ENCODE data around the gene CHAC1.

Gene CHAC1

DNA sequence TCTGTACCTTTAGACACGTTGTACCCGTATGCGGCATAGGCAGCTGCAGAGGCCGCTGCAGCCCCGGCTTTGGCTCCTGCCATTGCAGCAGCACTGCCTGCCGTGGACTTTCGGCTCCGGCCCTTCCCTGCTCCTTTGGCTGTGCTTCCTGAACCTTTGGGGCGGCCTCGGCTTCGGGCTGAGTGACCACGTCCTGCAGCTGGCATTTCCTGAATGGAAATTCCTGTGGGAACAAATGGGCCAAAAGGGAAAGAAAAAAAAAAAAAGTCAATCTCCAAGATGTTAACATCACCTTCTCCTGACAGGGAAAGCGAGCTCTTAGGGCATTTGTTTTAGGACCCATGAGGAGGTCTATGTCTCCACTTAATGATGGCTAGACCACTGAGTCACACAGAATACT lies 29.6 kb downstream of the CHAC1 start:
- in situ Hi-C loops (cut with MboI; ENCODE audit: low sequenced_read_pairs): no loop called here

- in situ Hi-C loops (cut with MboI; ENCODE audit: low sequenced_read_pairs): no loop called here
Observed at GRCh38 chr15:40984406-40984805, 31.1 kb downstream of the CHAC1 start.

GRCh38 chr15:40984964-40985363 lies 31.7 kb downstream of the CHAC1 start:
- in situ Hi-C loops (cut with MboI; ENCODE audit: low sequenced_read_pairs): no loop called here

DNA sequence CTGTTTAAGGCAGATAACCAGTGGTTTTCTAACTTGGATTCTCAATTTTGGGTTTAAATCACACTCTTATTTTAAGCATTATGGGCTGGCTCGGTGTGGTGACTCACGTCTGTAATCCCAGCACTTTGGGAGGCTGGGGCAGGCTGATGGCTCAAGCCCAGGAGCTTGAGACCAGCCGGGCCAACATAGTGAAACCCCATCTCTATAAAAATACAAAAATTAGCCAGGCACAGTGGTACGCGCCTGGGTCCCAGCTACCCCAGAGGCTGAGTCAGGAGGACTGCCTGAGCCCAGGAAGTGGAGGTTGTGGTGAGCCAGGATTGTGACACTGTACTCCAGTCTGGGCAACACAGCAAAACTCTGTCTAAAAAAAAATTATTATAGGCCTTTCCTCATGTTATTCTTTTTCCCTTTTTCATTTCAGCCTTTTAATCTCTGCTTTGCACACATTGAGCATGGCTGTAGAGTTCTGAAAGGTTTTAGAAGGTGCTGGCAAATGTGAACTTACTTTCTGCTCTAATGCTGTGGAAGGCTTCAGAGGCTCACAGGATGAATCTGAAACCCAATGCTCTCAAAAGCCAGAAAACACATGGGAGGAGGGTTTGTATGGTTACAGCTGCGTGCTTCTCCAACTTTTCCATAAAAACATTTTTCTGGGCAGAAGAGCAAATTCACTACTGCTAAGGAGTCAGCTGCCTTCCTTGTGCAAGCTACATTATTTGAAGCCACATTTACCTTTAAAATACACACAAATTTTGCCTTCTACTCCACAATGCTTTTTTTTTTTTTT lies 32.5 kb downstream of the CHAC1 start:
- in situ Hi-C loops (cut with MboI; ENCODE audit: low sequenced_read_pairs): no loop called here

GRCh38 chr15:40986820-40987219 lies 33.5 kb downstream of the CHAC1 start:
- in situ Hi-C loops (cut with MboI; ENCODE audit: low sequenced_read_pairs): no loop called here

GRCh38 chr15:40988156-40988555 lies 34.9 kb downstream of the CHAC1 start:
- in situ Hi-C loops (cut with MboI; ENCODE audit: low sequenced_read_pairs): no loop called here

- in situ Hi-C loops (cut with MboI; ENCODE audit: low sequenced_read_pairs): no loop called here
Observed at GRCh38 chr15:40990080-40990479, 36.8 kb downstream of the CHAC1 start.

DNA sequence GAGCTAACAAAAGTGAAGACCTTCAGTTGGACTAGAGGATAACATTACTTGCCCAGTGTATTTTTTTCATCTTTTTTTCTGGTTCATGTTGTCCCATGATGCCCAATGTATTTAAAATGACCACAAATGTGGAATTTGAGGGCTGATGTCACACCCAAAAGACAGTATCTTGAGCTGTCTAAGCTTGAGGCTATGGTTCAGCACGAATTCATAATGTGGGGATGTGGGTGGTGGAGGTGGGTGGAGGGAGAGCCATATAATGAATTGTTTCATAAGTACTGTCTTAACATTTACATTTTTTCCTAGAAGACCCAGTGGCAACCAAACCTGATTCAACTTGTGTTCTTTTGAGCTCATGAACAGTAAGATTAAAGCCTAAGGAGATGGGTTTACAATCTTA lies 37.5 kb downstream of the CHAC1 start:
- in situ Hi-C loops (cut with MboI; ENCODE audit: low sequenced_read_pairs): no loop called here

DNA sequence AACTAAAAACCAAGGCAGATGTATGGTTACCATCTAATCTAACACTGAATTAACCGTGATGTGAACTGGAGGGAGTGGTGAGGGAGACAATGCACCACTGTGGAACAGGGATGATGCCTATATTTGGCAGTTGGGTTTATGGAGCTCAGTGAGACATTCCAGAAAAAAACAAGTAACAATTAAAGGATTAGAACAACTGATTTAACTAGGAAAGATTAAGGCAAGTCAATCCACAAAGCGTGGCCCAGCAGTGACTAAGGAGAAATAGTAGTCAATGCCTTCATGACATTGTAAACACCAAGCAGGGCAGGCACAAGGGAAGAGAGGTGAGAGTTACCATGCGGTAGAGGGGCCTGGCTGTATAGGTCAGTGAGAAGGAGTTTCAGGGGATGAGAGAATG lies 38.1 kb downstream of the CHAC1 start:
- in situ Hi-C loops (cut with MboI; ENCODE audit: low sequenced_read_pairs): no loop called here

DNA sequence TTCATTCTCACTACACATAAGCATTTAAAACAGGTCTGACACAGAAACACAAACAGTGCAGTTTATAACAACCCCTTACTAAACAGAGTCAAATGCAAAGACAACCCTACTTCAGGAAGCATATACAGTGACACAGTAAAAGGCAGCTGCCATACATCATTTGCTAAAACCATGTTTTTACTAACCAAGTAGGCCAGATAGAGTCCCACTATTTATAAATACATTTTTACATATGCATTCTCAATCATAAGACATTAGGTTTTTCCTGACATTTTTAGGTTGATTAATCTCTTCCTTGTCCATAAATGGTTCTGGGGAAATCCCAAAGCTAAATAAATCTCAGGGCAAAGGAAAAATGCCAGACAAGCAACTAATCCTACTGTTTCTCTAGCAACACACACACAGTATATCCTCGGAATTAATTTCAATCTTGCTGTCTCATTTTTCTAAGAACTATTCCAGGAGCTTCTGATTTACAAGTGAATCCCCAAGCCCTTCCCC lies 39.0 kb downstream of the CHAC1 start:
- in situ Hi-C loops (cut with MboI; ENCODE audit: low sequenced_read_pairs): no loop called here

GRCh38 chr15:40992825-40993224 lies 39.6 kb downstream of the CHAC1 start:
- in situ Hi-C loops (cut with MboI; ENCODE audit: low sequenced_read_pairs): no loop called here

DNA sequence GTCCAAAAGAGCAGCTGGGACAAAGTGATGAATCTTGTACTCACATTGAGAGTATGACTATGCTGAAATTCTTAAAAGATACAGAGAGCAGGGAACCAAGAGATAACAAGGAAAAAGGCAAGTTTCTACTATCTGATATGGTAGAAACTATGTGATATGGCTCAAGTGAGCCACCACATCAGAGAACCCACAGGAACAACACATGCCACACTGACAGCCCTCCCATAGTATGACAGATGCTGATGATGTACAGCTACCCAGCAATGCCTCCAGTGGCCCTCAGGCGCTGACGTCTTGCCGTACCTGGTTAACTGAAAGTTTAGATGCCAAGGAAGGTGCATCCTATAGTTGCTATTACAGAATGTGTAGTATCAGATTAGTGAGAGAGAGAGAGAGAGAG lies 42.4 kb downstream of the CHAC1 start:
- in situ Hi-C loops (cut with MboI; ENCODE audit: low sequenced_read_pairs): no loop called here

DNA sequence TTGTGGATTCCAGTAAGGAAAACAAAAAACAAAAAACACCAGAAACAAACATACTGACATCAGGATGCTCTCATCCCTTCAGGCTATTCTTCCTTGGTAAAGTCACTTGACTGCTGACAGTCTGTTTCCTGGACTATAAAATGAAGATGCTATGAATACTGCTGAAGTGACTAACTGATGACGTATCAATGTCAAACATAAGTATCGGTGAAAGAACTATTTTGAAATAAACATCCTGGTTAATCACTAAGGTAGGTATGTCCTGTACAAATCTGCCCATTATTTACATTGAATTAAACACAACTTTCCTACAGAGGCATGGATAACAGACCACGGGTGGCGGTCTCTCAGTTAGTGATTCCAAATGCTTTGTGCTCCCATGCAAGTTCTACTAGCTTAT lies 45.9 kb downstream of the CHAC1 start:
- in situ Hi-C loops (cut with MboI; ENCODE audit: low sequenced_read_pairs): no loop called here

DNA sequence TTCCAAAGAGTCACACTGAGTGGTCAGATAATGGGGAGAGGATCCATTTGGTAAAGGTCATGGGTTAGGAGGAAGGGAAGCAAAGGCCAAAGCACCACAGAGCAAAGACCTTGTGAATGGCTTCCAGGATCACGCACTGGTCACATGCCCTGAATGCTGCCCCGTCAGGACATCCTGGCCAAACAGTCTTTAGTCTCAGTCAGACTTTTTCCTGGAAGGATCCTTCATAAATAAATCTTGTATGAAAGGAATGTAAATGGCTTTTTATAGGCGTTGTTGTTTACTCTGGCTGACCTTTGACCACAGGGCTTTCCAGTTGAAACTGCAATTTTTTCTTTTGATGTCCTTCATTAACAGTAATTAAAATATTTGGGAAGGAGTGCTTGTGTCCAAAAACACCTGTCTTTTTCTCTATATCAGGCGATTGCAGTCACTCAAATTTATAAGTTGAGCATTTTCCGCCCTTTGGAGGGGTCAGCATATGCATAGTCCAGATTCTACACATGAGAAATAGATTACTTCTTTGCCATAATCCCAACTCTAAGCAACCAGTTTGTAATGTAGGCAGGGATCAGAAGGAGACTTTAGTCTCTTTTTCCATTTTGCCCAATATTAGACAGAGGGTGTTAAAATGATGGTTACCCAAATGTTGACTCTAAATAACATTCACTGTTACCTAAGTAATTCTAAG lies 48.4 kb downstream of the CHAC1 start:
- in situ Hi-C loops (cut with MboI; ENCODE audit: low sequenced_read_pairs): no loop called here

GRCh38 chr15:41004490-41004889 lies 51.2 kb downstream of the CHAC1 start:
- in situ Hi-C loops (cut with MboI; ENCODE audit: low sequenced_read_pairs): no loop called here

Data from hTERT RPE-1 (cell line).